Cardiac septum (tissue), 1 donor: ENCODE measurements around the gene PPARD. TPM values are rescaled to one million over a fixed set of nuclear protein-coding genes. Genes with fewer than 3 reads are reported as not detected.

ENCODE experiments used
- DNase-seq: peaks from one replicate; pipeline ENCODE4 v3.0.0-alpha.2; 2020; ENCODE audit warnings: low spot score
- intact Hi-C: fragments of 100-400 bp; cut with DNase I; formaldehyde crosslinking; loops from one replicate; pipeline ENCODE4 v1.14.0; 2022
- total RNA-seq: library from RNA; stranded (reverse); fragmentation: NEBNext Ultra II Directional; extraction: Animal tissue kit (Norgen Biotek cat#: 25700); gene quantifications from one replicate; pipeline ENCODE4 v1.2.1, GENCODE V29; 2021
- donor health status: DM: no; HTN: no; CAD: no.

Gene PPARD
- total RNA-seq, 1 donor from 2014 or later = 19.0 TPM

DNA sequence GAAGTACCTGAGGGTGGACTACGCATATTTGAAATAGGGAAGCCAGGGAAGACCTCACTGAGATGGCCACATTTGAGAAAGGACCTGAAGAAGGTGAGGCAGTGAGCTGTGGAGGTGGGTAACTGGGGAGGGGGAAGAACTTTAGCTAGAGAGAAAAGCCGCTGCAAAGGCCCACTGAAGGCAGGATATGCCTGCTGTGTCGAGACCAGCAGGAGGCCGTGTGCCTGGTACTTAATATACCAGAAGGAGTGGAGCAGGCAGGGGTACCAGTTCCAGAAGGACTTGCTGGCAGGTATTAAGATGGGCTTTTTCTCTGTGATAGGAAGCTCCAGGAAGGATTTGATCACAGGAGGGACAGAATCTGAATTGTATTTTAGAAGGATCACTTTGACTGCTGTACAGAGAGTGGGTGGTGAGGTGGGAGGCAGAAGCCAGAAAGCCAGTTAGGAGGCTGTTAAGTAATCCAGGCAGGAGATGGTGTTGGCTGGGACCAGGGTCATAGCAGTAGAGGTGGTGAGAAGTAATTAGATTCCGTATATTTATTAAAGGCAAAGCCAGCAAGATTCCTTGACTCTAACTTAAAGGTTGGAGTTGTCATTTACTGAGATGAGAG lies 55.6 kb downstream of the PPARD start:
- DNase-seq = no peak
- intact Hi-C loops = no loop called here

DNA sequence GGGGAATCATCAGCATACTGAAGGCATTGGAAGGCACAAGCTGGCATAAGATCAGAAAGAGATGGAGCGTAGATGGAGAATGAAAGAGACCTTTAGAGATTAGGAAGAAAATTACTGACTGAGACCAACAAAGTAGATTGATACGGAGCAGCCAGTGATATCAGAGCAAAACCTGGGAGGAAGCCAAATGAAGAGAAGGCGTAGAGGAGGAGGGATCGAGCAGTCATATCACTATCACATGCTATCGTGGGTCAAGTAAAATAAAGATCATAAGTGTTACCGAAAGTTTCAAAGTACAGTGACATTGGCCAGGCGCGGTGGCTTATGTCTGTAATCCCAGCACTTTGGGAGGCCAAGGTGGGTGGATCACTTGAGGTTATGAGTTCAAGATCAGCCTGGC lies 56.2 kb downstream of the PPARD start:
- intact Hi-C loops = no loop called here
- DNase-seq = no peak

DNA sequence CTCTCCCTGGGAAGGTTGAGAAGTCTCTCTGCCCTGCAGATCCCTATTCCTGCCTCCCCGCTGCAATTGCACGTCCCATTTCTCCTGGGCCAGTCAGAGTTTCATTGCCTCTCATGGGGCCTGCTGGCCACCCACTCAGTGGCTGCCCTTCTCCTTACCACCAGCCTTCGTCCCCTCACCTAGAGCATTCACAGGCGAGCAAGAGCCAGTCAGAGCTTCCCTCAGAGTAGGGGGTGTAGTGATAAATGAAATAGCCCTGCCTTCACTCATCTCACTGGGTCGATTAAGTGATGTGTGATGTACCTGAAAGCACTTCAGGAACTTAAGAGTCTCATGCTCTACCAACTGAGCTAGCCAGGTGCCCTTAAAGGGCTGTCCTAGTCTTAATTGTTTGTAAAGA lies 57.8 kb downstream of the PPARD start:
- intact Hi-C loops = no loop called here

DNA sequence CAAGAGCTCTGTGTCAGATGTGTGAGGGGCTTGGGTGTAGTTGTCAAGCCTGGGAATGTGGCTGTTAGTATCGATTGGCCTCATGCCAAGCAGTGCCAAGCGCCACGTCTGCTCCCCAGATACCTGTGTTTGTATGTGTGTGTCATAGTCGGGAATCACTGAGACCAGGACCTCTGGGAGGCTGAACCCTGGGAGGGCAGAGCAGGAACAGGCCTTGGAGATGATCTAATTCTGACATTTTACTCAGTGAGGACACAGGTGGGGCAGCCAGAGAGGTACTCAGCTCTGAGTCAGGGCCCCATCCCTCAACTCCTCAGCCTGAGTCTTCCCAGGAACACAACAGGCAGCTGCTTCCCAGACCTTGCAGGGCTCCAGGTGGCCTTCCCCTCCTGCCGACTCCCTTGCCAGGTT lies 58.5 kb downstream of the PPARD start:
- DNase-seq = no peak
- intact Hi-C loops = no loop called here

More for the DNA sequence above, 57.8 kb downstream of the PPARD start:
- no peak for DNase-seq

DNA sequence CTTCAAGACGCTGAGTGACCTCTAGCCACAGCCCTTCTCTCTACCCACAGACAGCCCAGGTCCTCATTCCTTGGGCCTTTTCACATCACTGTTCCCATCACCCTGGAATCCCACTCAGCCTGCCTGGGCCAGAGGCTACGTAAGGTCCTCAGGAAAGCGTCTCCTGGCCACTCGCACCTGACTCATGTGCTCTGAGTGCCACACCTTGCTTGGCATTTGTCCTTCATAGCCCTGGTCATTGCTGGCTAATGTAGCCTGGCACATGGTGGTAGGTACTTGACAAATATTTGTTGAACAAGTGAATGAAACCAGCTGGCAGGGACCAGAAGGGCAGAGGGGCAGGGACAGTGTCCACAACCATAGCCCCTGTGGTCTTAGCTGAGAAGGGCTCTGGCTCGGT lies 59.2 kb downstream of the PPARD start:
- intact Hi-C loops = no loop called here
- no peak for DNase-seq

DNA sequence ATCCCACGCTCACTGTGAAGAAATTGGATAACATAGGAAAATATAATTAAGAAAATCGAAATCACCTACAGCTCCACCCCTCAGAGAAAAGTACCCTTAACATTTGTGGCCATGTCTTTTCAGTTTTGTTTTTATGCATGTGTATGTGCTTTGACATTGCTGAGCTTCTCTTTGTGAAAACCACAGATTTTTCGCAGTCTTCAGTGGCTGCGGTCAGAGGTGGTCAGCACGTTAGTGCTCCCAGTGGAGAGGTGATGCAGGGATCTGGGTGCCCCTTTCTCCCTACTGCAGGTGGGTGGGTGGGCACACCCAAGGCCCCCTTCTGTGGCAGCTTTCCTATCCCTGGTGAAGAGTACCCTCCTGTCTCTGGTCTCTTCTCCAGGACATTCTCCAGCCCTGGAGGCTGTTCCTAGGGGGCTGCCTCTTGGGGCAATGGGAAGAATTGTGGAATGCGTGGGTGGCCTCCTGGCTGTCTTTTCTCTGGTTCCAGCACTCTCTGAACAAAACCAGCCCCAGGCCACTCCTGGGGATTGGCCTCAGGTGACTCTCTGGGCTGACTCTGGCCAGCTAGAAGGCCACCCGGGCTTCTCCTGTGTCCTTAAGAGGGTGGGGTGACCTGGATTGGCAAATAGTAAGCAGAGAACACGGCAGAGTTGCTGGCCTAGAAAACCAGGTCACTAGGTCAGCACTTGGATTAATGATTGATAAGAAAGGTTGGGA lies 59.9 kb downstream of the PPARD start:
- no peak for DNase-seq
- intact Hi-C loops = no loop called here

DNA sequence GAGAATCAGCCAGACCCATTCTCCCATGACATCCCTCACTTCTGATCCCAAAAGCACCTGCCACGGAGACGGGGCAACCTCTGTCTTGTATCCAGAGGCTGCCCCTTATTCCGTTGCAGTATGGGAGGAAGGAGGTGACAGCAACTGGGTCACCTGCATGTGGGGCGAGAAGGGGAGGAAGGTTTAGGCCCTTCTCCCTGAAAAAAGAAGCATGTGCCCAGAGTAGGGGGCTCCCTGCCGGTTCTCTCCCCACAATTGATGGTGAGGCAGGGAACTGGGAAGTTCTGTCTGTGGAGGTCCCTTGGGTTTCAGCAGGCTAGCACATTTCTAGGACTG lies 60.5 kb downstream of the PPARD start:
- intact Hi-C loops = no loop called here
- no peak for DNase-seq

DNA sequence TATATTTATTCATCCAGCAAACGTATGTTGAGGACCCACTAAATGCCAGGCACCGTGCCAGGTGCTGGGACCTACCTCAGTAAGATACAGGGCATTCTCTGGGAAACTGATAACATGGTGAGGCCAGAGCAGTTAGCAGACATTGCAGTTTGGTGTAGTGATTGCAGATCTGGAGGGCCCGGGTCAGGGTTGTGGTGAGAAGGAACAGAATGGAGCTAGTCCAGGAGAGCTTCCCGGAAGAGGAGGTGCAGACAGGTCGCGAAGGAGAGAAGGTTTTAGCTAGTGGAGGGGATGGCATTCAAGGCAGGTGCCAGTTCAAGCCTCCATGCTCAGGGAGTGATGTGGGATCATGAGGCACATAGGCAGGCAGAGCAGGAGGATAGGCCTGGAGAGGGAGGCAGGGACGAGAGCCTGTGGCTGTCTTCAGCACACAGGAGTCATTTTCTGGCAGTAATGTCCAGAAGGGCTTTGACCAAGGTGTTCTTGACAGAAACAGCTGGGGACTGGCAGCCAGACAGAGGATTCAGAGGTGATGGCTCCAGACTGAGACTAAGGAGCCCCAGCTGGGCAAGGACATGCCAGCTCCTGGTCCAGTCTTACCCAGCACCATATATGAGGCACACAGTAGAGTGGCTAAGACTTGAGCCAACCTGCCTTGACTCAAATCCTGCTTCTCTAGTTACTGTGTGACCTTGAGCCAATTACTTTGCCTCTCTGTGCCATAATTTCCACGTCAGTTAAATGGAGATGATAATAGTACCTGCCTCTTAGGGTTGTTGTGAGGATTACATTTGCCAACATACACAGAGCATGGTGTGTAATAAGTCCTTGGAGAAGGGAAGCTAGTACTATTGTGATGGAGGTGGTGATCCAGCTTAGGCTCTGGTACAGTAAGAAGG lies 61.4 kb downstream of the PPARD start:
- intact Hi-C loops = no loop called here

DNA sequence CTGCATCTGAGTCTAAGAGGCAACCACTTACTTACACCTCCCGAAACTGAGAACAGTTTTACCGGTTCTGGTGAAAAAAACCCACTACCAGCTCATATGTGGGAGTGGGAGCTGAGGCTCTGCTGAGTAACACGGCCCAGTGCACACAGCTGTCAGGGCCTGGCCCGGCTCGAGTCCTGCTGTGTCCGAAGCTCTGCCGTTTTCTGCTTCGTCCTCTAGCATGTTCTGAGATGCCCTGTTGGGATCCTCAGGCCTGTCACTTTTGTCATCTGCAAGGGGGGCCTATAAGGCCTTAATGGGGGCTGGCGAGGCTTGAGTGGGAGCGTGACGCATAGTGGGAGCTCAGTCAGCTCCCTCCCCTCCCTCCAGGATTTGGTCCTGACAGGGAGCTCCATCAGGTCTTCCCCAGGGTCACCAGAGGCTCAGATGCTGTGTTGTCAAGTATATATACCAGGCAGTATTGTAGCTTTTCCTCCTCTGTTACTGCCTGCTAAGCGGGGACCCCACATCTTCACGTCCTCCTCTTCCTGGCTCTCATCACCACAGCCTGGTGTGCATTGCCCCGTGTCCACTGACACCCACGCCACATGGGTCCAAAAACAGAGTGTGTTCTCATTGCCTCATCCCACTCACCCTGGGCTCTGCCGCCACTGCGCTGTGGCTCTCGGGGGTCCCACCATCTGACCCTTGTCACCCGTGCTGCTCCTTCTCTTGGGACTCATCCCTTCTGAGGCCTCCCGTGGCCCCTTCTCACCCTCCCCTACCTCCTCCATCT lies 64.5 kb downstream of the PPARD start:
- intact Hi-C loops = no loop called here
- DNase-seq = no peak

More for the DNA sequence above, 61.4 kb downstream of the PPARD start:
- DNase-seq = no peak

DNA sequence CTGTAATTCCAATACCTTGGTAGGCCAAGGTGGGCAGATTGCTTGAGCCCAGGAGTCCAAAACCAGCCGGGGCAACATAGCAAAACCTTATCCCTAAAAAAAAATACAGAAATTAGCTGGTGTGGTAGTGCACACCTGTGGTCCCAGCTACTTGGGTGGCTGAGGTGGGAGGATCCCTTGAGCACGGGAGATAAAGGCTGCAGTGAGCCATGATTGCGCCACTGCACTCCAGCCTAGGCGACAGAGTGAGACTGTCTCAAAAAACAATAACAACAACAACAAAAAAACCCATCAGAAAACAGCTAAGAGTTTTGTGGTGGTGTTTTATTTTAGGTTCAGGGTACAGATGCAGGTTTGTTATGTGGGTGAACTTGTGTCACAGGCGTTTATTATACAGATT lies 66.9 kb downstream of the PPARD start:
- intact Hi-C loops = no loop called here

DNA sequence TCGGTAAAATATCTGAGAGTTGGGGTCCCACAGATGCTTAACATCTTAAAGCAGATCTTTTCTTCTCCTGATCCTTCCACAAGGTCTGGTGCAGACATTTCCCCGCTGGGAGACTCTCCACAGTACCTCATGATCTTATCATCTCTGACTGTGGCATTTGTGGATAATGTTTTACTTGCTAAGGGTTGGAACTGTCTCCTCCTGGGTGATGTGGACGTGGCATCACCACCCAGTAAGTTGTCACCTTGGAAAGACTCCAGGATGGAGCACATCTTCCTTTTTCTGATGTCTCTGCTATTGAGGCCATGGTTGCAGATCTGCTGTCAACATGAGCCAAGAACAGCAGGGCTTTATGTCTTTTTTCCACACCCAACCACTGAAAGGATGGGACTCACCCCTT lies 67.8 kb downstream of the PPARD start:
- intact Hi-C loops = loop anchor here (5.0 kb wide), 1 partner anchor 53 kb away; no protein-coding TSS in a partner anchor
- no peak for DNase-seq

More for the DNA sequence above, 66.9 kb downstream of the PPARD start:
- DNase-seq = no peak

DNA sequence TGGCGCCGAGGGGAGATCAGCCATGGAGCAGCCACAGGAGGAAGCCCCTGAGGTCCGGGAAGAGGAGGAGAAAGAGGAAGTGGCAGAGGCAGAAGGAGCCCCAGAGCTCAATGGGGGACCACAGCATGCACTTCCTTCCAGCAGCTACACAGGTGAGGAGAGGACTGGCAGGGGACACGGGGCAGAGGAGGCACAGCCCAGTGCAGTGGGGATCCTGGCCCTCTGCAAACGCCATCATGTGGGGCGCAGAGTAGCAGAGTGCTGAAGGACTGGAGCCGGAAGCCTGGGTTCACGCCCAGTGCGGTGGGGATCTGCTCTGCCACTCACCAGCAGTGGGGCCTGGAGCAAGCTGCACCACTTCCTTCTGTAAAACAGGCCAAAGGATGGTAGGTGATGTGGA lies 68.7 kb downstream of the PPARD start:
- no peak for DNase-seq
- intact Hi-C loops = loop anchor here (5.0 kb wide), 1 partner anchor 54 kb away; no protein-coding TSS in a partner anchor

DNA sequence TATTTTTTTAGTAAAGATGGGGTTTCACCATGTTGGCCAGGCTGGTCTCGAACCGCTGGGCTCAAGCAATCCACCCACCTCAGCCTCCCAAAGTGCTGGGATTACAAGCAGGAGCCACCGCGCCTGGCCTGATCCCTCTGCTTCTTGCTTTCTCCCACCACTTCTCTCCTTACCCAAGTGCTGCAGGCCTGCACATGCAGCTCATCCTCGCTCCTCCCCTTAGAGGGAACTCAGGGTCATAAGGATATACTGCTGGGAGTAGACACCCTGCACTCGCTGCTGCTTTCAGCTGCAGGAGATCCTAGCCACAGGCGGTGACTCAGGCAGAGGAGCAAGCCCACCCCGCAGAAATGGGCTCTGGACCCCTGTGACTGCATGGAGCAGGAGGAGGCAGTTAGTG lies 69.7 kb downstream of the PPARD start:
- intact Hi-C loops = loop anchor here (5.0 kb wide), 1 partner anchor 55 kb away; no protein-coding TSS in a partner anchor
- DNase-seq = no peak

DNA sequence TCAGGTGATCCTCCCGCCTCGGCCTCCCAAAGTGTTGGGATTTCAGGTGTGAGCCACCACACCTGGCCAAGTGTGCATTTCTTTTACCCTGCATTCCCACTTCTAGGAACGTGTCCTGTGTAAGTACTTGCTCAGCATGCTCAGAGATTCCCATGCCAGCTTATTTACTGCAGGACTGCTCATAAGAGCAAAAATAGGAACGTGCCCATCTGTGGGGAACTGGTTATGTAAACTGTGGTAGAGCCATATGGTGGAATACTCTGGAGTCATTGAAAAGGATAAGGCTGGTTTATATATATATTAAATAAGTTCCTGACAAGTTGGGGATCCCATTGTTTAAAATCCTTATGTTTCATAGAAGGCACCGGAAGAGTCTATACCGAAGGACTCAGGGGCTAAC lies 71.6 kb downstream of the PPARD start:
- DNase-seq = no peak
- intact Hi-C loops = loop anchor here (5.0 kb wide), 1 partner anchor 57 kb away; no protein-coding TSS in a partner anchor

DNA sequence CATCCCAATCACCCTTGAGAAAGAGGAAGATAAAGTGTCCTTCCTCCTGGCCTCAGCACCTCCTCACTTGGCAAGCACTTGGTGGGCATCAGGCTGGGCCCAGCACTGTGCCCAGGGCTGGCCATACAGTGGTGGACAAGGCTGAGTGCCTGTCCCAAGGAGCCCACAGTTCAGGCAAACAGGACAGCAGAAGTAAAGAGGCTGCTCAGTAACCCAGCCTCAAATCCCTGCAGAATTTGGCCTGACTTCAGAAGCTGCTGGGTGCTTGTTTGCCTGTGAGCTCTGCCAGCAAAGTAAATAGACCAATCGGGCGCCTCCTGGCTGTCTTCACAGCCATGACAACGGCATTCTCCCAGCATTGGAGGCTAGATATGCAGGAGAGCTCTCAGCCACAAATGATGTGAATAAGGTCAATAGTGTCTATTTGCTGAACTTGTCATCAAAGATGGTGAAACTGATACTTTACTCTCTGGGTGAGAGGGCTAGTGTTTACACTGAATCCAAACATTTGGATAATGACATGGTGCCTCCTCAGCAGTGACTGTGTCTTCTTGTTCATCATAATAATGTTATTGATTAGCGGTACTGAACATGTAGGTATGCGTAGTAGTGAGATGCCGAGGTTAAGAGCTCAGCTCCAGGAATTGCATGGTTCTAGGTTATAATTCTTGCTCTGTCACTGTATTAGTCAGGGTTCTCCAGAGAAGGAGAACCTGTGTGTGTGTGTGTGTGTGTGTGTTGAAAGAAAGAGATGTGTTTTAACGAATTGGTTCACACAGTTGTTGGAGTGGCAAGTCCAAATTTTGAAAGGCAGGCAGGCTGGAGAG lies 72.9 kb downstream of the PPARD start:
- intact Hi-C loops = loop anchor here (1.0 kb wide), 1 partner anchor 73 kb away; the partner anchor contains the start of gene PPARD
- no peak for DNase-seq

DNA sequence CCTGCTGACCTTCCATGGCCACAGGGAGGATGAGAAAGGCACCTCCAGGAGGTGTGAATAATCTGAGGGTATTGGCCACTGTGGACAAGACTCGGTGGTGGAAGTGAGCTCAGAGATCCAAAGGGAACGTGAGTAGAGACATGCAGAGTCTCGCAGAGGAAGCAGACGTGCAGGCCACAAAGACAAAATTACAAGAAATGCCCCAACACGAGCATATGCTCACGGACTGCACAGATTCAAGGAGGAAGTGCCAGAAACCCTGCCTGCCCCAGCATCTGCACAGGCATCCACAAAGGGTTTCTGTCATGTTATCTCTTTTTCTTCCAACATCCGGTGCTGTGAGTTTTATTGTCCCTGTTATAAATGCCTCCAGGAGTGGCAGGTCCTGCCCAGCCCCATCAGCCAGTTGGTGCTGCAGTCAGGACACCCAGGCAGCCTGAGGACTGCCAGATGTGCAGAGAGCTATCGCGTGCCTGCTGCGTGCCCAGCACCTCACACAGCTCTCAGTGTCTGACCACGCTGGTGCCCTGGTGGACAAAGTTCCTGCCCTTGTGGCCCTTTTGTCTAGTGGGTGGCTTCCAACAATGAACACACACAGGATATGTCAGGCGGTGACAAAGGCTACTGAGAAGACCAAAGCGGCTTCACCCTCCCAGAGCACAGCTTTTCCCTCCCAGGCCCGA lies 75.8 kb downstream of the PPARD start:
- intact Hi-C loops = no loop called here

DNA sequence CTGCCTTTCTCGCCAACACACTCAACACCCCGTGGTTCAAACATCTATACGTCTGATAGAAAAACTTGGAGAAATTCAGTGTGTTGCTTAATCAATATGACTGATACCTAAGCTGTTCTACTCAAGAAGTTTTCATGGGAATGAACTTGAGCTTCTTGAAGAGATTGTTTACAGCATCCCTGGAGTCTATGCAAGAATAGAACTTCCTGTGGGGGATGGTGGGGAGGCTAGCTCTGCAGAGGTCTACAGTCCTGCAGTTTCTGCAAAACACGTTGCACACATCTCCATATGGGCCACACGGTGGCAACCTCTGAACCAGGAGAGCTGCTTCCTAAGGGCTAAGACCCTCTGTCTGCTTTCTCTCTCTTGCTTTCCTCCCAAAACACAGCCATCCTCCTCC lies 77.1 kb downstream of the PPARD start:
- no peak for DNase-seq
- intact Hi-C loops = no loop called here

More for the DNA sequence above, 75.8 kb downstream of the PPARD start:
- DNase-seq = no peak

DNA sequence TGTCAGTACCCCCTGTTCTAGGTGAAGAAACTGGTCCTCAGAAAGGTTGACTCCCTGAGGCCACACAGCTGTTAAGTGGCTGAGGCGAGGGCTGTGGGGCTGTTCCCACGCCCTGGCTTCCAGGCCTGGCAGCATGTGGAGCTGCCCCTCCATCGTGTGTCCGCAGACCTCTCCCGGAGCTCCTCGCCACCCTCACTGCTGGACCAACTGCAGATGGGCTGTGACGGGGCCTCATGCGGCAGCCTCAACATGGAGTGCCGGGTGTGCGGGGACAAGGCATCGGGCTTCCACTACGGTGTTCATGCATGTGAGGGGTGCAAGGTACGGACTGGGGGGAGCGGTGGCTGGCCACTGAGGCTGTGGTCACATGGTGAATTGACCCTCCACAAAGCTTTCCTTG lies 77.6 kb downstream of the PPARD start:
- DNase-seq = no peak
- intact Hi-C loops = no loop called here
